GM21423 (cell line): Measurements from ENCODE around the gene HEXD.

Source experiments
- ATAC-seq: cut with Tn5 transposase; IDR thresholded peaks from one replicate; pipeline ENCODE4 v1.9.1; 2021; ENCODE audit warnings: mild to moderate bottlenecking, moderate library complexity; ENCODE audit not compliant: unreplicated experiment

The HEXD gene

GRCh38 chr17:82412535-82413520 is 5.3 kb upstream of the HEXD start:
- no peak for ATAC-seq

GRCh38 chr17:82414548-82415281 is 3.4 kb upstream of the HEXD start:
- ATAC-seq, result no peak

- ATAC-seq, result no peak
These were observed 2.8 kb upstream of the HEXD start for GRCh38 chr17:82415336-82415735.

- ATAC-seq, result no peak
These were observed 2.4 kb upstream of the HEXD start for GRCh38 chr17:82415786-82416185.

- no peak for ATAC-seq
These were observed 1.9 kb upstream of the HEXD start for GRCh38 chr17:82416264-82416663.

GRCh38 chr17:82416771-82417170 is 1.4 kb upstream of the HEXD start:
- ATAC-seq, result no peak

GRCh38 chr17:82419540-82419939 is 1.4 kb downstream of the HEXD start:
- ATAC-seq, result no peak

GRCh38 chr17:82424001-82424862 is 6.1 kb downstream of the HEXD start:
- ATAC-seq, result no peak

GRCh38 chr17:82424863-82425159 is 6.7 kb downstream of the HEXD start:
- ATAC-seq, result no peak

- no peak for ATAC-seq
These were observed 10.4 kb downstream of the HEXD start for GRCh38 chr17:82428546-82428945.

GRCh38 chr17:82429824-82430223 is 11.7 kb downstream of the HEXD start:
- no peak for ATAC-seq

GRCh38 chr17:82432017-82432416 is 13.9 kb downstream of the HEXD start:
- ATAC-seq, result no peak

- no peak for ATAC-seq
These were observed 15.5 kb downstream of the HEXD start for GRCh38 chr17:82433560-82434215.

GRCh38 chr17:82434216-82434565 is 16.0 kb downstream of the HEXD start:
- peak; percentile 51 for ATAC-seq

GRCh38 chr17:82435103-82435502 is 17.0 kb downstream of the HEXD start:
- no peak for ATAC-seq

GRCh38 chr17:82435601-82436583 is 17.7 kb downstream of the HEXD start:
- no peak for ATAC-seq

GRCh38 chr17:82436601-82437324 is 18.6 kb downstream of the HEXD start:
- no peak for ATAC-seq

GRCh38 chr17:82437325-82437668 is 19.1 kb downstream of the HEXD start:
- no peak for ATAC-seq
